ENCODE results near the gene TENT5C.

DNA sequence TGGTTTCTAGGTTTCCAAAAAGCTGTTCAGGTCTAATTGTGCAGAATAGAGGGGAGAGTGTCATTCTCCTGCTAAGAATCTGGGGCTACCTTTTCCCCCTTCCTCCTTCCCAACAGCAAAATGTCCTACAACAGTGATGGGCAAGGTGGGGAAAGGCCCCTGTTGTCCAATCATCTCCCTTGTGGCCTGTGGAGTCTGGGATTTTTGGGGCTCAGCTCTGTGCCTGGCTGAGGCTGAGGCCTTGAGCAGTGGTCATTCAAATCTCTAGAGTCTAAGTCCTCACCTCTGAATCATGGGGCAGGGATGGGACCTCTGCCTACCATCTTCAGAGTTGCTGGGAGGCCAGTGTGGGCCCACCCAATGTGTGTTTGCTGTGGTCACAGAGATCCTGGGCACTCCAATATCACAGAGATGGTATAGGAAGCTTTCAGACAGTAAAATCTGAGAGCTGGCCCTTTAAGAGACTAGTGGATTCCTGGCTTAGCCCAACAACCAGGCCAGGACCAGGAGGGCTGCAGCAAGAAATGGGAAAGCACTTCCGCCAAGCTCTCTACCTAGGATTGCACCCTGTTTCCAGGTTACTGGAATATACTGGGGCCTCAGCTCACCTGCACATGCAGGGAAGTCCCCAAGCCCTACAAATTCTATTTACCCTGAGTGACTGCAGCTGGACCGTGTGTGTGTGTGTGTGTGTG, 28.5 kb upstream of the TENT5C start:
- TF ChIP-seq EZH2 (IDR thresholded peaks at IDR 0.05; ENCODE audit: borderline replicate concordance, low read length), result no peak
- TF ChIP-seq, protein P1, sequence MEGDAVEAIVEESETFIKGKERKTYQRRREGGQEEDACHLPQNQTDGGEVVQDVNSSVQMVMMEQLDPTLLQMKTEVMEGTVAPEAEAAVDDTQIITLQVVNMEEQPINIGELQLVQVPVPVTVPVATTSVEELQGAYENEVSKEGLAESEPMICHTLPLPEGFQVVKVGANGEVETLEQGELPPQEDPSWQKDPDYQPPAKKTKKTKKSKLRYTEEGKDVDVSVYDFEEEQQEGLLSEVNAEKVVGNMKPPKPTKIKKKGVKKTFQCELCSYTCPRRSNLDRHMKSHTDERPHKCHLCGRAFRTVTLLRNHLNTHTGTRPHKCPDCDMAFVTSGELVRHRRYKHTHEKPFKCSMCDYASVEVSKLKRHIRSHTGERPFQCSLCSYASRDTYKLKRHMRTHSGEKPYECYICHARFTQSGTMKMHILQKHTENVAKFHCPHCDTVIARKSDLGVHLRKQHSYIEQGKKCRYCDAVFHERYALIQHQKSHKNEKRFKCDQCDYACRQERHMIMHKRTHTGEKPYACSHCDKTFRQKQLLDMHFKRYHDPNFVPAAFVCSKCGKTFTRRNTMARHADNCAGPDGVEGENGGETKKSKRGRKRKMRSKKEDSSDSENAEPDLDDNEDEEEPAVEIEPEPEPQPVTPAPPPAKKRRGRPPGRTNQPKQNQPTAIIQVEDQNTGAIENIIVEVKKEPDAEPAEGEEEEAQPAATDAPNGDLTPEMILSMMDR (conservative IDR thresholded peaks at IDR 0.05 in 1 of 2, IDR thresholded peaks at IDR 0.05 in 1 of 2; ENCODE audit: extremely low read depth in 1 of 2, insufficient read depth in 1 of 2, low read depth in 1 of 2, low read length in 2 of 2), result no peak

Measured in mammary epithelial cell (primary cell).